Esophagus squamous epithelium (tissue), 4 donors: Measurements from ENCODE around the gene DPP9.

ENCODE experiments used
- CTCF ChIP-seq, 6 experiments: fragments of 450-650 bp in 4 of 6; fragments of 200-600 bp in 2 of 6; sonication (generic) in 2 of 6; IDR thresholded peaks; one replicate each; pipeline ENCODE4 v1.5.1; 2016 to 2019; ENCODE audit warnings: antibody characterized with exemption in 6 of 6, mild to moderate bottlenecking in 4 of 6, moderate library complexity in 4 of 6
- POLR2A ChIP-seq, 4 donors: fragments of 450-650 bp; IDR thresholded peaks; one replicate each; pipeline ENCODE4 v1.6.1; 2017; ENCODE audit warnings: antibody characterized with exemption in 4 of 4, mild to moderate bottlenecking in 4 of 4, moderate library complexity in 3 of 4

GRCh38 chr19:4707322-4707721 lies 16.3 kb downstream of the DPP9 start:
- TF ChIP-seq CTCF (IDR thresholded peaks at IDR 0.05) = no peak
- TF ChIP-seq POLR2A (IDR thresholded peaks at IDR 0.05) = no peak
